Fibroblast of skin of back (primary cell): Measurements from ENCODE around the gene CAMKMT.
A peak's percentile ranks its signal among the peaks of the same experiment; 100 is the strongest.
"Not testable (repeated sequence)": the region's sequence is repeated elsewhere in the genome, so short reads cannot be mapped to it uniquely, and the experiment has no call there.

Source experiments
- DNase-seq: peaks from one replicate; pipeline ENCODE4 v3.0.0-alpha.2; 2013

The CAMKMT gene

DNA sequence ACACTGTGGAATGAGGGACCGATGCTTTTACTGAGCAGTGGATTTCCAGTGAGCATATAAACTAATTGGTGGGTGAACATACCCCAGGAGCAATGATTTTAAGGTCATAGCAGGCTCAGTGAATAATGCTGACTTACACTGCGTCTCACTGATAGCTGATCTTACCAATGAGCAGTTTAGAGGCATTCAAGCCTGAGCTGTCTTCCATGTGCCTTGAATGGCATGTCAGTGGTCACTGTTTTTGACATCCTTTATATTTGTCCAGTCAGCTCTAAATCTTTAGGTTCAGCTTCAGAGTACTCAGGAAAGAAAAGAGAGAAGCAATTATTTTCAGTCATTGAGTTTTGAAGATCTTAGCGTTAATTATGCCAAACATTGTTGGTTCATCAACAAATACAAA lies 88.3 kb downstream of the CAMKMT start:
- no peak for DNase-seq

DNA sequence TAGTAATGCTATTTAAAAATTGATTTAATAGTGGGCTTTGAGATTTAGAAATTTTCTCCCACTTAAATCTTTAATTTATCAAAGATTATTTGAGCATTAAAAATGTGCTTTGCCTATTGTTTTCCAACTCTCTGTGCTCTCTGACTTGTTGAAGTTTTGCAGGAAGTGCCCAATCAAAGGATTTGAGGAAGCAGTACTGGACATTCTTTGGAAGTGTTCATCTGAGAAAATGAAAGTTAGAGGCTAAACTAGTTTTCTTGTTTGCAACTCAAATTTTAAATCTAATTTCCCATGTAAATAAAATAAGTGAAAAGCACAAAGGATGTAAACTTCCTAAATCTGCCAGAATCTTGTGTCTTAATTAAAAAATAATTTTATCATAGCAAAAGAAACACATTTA lies 89.1 kb downstream of the CAMKMT start:
- DNase-seq = no peak

GRCh38 chr2:44452069-44452583 lies 90.4 kb downstream of the CAMKMT start:
- DNase-seq = no peak

GRCh38 chr2:44453259-44453658 lies 91.5 kb downstream of the CAMKMT start:
- DNase-seq = no peak

DNA sequence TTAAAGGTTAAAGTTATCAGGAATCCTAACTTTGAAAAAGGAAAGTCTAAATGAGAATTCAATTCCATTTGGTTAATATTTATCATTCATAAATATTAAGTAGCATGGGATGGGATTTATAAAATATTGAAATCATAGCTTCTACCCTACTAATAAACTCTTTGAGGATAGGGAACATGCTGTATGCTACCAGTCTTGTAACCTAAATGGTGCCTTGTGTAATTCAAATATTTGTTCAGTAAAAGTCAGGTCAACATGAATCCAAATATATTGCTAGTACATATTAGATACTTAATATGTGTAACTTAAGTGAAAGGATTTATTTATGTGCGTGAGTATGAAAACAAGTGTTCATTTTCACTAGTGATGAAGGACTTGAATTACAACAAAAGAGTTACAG lies 94.1 kb downstream of the CAMKMT start:
- DNase-seq = no peak

- DNase-seq = no peak
Observed at GRCh38 chr2:44456946-44457345, 95.2 kb downstream of the CAMKMT start.

DNA sequence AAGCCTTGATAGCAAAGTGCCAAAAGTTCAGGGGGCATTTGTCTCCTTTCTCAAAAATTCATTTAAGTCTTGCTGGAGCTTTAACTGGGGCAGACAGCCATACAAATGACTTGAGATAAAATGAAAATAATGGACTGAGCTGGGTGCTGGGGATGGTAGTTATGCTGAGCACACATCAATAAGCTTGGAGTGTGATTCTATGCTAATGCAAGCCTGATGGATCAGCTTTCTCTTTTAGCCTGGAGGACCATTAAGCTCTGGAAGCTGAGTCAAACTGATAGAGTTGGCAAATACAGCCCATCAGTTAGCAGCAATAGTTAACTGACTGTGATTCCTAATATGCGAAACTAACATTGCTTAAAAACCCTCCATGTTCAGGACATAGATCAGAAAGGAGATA lies 98.0 kb downstream of the CAMKMT start:
- no peak for DNase-seq

- no peak for DNase-seq
Observed at GRCh38 chr2:44462934-44463849, 101.4 kb downstream of the CAMKMT start.

DNA sequence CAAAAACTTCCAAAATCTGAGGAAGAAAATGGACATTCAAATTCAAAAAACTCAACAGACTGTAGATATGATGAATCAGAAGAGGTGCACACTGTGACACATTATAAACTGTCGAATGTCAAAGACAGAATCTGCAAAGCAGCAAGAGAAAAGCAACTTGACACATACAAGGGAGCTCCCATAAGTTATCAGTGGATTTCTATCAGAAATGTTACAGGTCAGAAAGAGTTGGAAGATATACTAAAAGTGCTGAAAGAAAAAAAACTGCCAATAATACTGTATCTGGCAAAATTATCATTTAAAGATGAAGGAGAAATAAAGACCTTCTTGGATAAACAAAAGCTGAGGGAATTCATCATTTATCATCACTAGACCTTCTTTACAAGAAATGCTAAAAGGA lies 102.7 kb downstream of the CAMKMT start:
- no peak for DNase-seq

- DNase-seq = no peak
Observed at GRCh38 chr2:44470151-44470550, 108.4 kb downstream of the CAMKMT start.

GRCh38 chr2:44477657-44478414 lies 116.1 kb downstream of the CAMKMT start:
- DNase-seq = no peak

DNA sequence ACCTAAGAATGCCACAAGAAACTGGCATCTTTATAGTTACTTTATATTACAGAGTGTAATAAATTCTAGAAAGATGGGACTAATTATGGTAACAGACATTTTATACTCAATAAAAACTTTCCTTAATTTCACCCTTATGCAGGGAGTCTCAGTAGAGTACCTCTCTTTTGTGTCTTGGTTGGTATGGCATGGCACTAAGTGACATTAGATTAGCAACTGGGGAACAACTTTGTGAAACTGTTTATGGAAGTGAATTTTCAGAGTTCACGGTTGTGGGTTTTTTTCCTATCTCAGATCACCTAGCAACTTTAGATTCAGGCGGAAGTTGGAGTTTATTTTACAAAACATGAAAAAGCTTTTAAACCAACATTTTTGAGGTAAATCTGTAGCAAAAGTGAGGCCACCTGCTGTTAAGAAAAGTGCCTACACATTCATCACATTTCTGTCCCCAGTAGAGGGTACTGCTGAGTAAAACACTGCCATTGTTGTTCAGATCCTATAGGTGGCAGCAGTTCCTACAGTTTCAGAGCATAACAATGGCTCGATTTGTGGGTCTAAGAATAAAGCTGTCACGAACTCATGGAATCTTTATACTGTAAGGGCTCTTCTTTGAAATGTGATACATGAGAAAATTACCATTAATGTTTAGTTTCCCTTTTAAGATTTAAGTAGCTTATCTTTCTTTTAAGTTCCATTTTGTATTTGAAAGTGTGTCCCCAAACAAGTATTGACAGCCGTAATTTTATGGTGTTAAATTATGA lies 117.6 kb downstream of the CAMKMT start:
- peak; percentile 81 for DNase-seq

- no peak for DNase-seq
Observed at GRCh38 chr2:44480068-44480467, 118.3 kb downstream of the CAMKMT start.

DNA sequence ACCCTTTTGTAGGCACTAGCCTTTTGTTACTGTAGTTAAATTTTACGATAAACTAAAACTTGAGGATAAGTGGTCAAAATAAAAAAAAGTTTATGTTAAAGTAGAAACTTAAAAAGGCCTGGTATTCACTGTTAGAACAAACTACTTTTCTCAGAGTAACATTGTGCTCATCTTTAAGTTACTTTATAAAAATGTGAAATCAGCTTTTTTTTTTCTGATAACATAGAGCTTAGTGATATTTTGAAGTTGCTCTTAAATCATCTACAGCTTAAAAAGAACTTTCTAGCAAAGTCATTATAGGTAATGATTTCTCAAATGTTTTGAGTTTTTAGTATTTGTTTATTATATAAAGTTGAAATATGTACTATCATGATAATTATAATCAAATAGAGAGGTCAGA lies 125.3 kb downstream of the CAMKMT start:
- DNase-seq = no peak

GRCh38 chr2:44490726-44491125 lies 129.0 kb downstream of the CAMKMT start:
- no peak for DNase-seq

GRCh38 chr2:44494006-44494405 lies 132.3 kb downstream of the CAMKMT start:
- DNase-seq = no peak

DNA sequence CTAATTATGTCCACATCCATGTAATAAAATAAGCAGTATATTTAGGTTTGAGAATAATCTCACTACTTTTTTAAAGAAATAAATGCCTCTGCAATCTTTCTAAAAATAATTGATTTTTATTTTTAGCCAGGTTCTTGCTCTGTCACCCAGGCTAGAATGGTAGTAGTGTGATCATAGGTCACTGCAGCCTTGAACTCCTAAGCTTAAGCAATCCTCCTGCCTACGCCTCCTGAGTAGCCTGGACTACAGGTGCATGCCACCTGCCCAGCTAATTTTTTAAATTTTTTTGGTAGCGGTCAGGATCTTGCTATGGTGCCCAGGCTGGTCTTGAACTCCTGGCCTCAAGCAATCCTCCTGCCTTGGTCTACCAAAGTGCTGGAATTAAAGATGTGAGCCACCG lies 133.3 kb downstream of the CAMKMT start:
- no peak for DNase-seq

- DNase-seq = no peak
Observed at GRCh38 chr2:44495544-44495943, 133.8 kb downstream of the CAMKMT start.

DNA sequence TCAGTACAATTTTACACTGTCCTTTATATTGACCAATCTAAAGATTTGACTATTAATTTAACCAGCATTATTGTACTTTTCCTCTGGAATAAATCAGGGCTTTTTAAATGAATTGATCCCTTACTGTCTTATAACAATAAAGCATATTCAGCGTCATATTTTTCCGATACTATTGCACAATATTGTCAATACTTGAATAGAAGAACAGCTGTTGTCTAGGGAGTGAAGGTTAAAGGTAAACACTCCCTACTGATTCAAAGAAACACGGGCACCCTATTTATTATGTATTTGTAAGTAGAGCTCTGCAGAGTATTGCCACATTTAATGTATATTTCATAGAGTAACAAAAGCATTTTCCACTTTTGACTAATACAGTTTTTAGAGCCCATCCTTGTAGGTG lies 134.4 kb downstream of the CAMKMT start:
- no peak for DNase-seq

GRCh38 chr2:44498551-44498950 lies 136.8 kb downstream of the CAMKMT start:
- DNase-seq = no peak

DNA sequence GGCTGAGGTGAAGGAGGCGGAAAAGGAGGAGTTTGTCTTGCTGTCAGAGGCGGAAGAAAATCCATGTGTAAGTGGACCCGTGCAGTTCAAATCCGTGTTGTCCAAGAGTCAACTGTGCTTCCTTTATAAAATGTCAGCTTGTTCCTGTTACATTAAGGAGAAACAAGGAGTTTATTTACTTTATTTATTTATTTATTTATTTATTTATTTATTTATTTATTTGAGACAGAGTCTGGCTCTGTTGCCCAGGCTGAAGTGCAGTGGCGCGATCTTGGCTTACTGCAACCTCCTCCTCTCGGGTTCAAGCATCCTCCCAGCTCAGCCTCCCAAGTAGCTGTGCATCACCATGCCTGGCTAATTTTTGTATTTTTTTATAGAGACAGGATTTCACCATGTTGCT lies 143.9 kb downstream of the CAMKMT start:
- DNase-seq = not testable (repeated sequence)

GRCh38 chr2:44510246-44510645 lies 148.5 kb downstream of the CAMKMT start:
- no peak for DNase-seq

DNA sequence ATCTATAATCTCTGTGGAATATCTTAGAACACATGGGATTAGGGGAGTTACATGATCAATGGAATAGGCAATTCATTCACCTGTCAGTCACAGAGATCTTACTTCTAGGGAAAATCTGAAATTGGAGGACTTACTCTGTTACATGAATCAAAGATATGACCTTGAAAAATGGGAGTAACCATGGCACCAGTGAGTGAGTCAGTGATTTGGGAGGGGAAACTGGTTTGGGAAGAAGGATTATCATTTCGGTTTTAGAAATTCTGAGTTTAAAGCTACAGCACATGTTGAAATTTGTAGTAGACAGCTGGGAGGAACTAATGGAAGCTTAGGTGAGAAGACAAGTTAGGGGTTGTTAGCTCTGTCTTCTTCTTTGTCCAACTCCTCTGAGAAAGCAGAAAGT lies 153.7 kb downstream of the CAMKMT start:
- no peak for DNase-seq
